Fibroblast of gingiva (primary cell): ENCODE measurements around the gene FER.
"Not testable (repeated sequence)": the region's sequence is repeated elsewhere in the genome, so short reads cannot be mapped to it uniquely, and the experiment has no call there.

ENCODE experiments used
- DNase-seq: peaks from one replicate; pipeline ENCODE4 v3.0.0-alpha.2; 2011; ENCODE audit warnings: low read depth

Gene FER

GRCh38 chr5:108957333-108957732 is 209.6 kb downstream of the FER start:
- DNase-seq, result no peak

- no peak for DNase-seq
These were observed 219.2 kb downstream of the FER start for GRCh38 chr5:108966910-108967309.

GRCh38 chr5:108974594-108974993 is 226.9 kb downstream of the FER start:
- DNase-seq, result no peak

GRCh38 chr5:108975697-108976096 is 228.0 kb downstream of the FER start:
- DNase-seq, result no peak

- DNase-seq, result no peak
These were observed 235.9 kb downstream of the FER start for GRCh38 chr5:108983461-108984092.

- no peak for DNase-seq
These were observed 242.2 kb downstream of the FER start for GRCh38 chr5:108989761-108990392.

GRCh38 chr5:108992396-108993085 is 244.8 kb downstream of the FER start:
- not testable (repeated sequence) for DNase-seq

GRCh38 chr5:108993440-108993839 is 245.7 kb downstream of the FER start:
- not testable (repeated sequence) for DNase-seq

GRCh38 chr5:108997720-108998119 is 250.0 kb downstream of the FER start:
- DNase-seq, result no peak

GRCh38 chr5:108998216-108998615 is 250.5 kb downstream of the FER start:
- no peak for DNase-seq

GRCh38 chr5:109003928-109004327 is 256.2 kb downstream of the FER start:
- DNase-seq, result no peak

- no peak for DNase-seq
These were observed 257.8 kb downstream of the FER start for GRCh38 chr5:109005297-109006009.

- DNase-seq, result no peak
These were observed 258.4 kb downstream of the FER start for GRCh38 chr5:109006129-109006528.

GRCh38 chr5:109016300-109016699 is 268.6 kb downstream of the FER start:
- DNase-seq, result no peak

- DNase-seq, result no peak
These were observed 274.4 kb downstream of the FER start for GRCh38 chr5:109022056-109022455.

GRCh38 chr5:109025729-109026128 is 278.0 kb downstream of the FER start:
- not testable (repeated sequence) for DNase-seq

GRCh38 chr5:109027983-109028607 is 280.4 kb downstream of the FER start:
- DNase-seq, result no peak

- DNase-seq, result no peak
These were observed 281.1 kb downstream of the FER start for GRCh38 chr5:109028608-109029299.

- no peak for DNase-seq
These were observed 282.1 kb downstream of the FER start for GRCh38 chr5:109029847-109030246.

- no peak for DNase-seq
These were observed 282.9 kb downstream of the FER start for GRCh38 chr5:109030360-109031143.

- DNase-seq, result no peak
These were observed 286.6 kb downstream of the FER start for GRCh38 chr5:109034306-109034705.
